HepG2 (cell line): ENCODE results near the gene NRAP. TPM values are rescaled to one million over a fixed set of nuclear protein-coding genes. Genes with fewer than 3 reads are reported as not detected.

Experiments used
- FOXO1 ChIP-seq: sonication (generic); formaldehyde crosslinking; IDR thresholded peaks from 2 replicates; pipeline ENCODE4 v1.4.0; 2020; ENCODE audit warnings: missing genetic modification reagents
- FOXP1 ChIP-seq, 2 experiments: fragments of 450-650 bp in 1 of 2; IDR thresholded peaks; 2 replicates each; pipeline ENCODE4 v1.6.1; 2017 to 2018; ENCODE audit warnings: antibody characterized with exemption in 1 of 2
- GFI1 ChIP-seq: sonication (generic); formaldehyde crosslinking; IDR thresholded peaks from 2 replicates; pipeline ENCODE4 v1.5.0; 2020; ENCODE audit warnings: missing genetic modification reagents, mild to moderate bottlenecking, borderline replicate concordance
- HHEX ChIP-seq: IDR thresholded peaks from 2 replicates; pipeline ENCODE4 v1.6.1; 2016; ENCODE audit warnings: control low read depth
- NCOA2 ChIP-seq: sonication (generic); formaldehyde crosslinking; IDR thresholded peaks from 2 replicates; pipeline ENCODE4 v1.8.0; 2022; ENCODE audit warnings: inconsistent platforms
- NR2F2 ChIP-seq: IDR thresholded peaks from 2 replicates; pipeline ENCODE4 v1.6.1; 2012; ENCODE audit warnings: low read depth, inconsistent platforms, borderline replicate concordance
- RFX5 ChIP-seq: IDR thresholded peaks from 2 replicates; pipeline ENCODE4 v1.6.1; 2011; ENCODE audit warnings: low read depth, low read length, improper control_type of control experiment
- RXRB ChIP-seq: IDR thresholded peaks from 2 replicates; pipeline ENCODE4 v1.6.1; 2016; ENCODE audit warnings: borderline replicate concordance, missing genetic modification reagents, missing compliant biosample characterization
- SOX5 ChIP-seq: IDR thresholded peaks from 2 replicates; pipeline ENCODE4 v1.6.1; 2016; ENCODE audit warnings: borderline replicate concordance
- YY1 ChIP-seq: IDR thresholded peaks from 2 replicates; pipeline ENCODE4 v1.6.1; 2011; ENCODE audit warnings: low read length, low read depth, moderate library complexity, mild to moderate bottlenecking; ENCODE audit not compliant: insufficient read depth, insufficient replicate concordance
- ZNF12 ChIP-seq: sonication (generic); formaldehyde crosslinking; IDR thresholded peaks from 2 replicates; pipeline ENCODE4 v1.5.0; 2020; ENCODE audit warnings: missing genetic modification reagents
- ZNF331 ChIP-seq: sonication (generic); formaldehyde crosslinking; IDR thresholded peaks from 2 replicates; pipeline ENCODE4 v1.4.0; 2020; ENCODE audit warnings: missing genetic modification reagents
- ZNF550 ChIP-seq: sonication (generic); formaldehyde crosslinking; IDR thresholded peaks from 2 replicates; pipeline ENCODE4 v1.4.0; 2020; ENCODE audit warnings: mild to moderate bottlenecking, missing genetic modification reagents, borderline replicate concordance
- ZNF598 ChIP-seq: sonication (generic); formaldehyde crosslinking; IDR thresholded peaks from 2 replicates; pipeline ENCODE4 v1.5.1; 2020; ENCODE audit warnings: mild to moderate bottlenecking, missing genetic modification reagents, borderline replicate concordance
- ZSCAN9 ChIP-seq: IDR thresholded peaks from 2 replicates; pipeline ENCODE4 v1.6.1; 2016; ENCODE audit warnings: borderline replicate concordance
- polyA plus RNA-seq, 8 experiments: library from polyadenylated mRNA; depleted of rRNA in 3 of 8; stranded (reverse) in 7 of 8; unstranded in 1 of 8; fragments of >200 nt; fragmentation: Illumina TruSeq in 4 of 8; extraction: Trizol in 4 of 8; gene quantifications; 2 replicates each; pipeline versions ENCODE4 v1.2.1 to v1.2.3, GENCODE V29; 2011 to 2016; ENCODE audit warnings: low read depth in 4 of 8, missing spikeins in 1 of 8, mixed read lengths in 1 of 8; ENCODE audit not compliant: insufficient read depth in 1 of 8
- total RNA-seq, 5 experiments: library from RNA; depleted of rRNA; stranded (reverse); fragments of >200 nt; fragmentation: Illumina TruSeq; extraction: Trizol; gene quantifications; 2 replicates each; pipeline ENCODE4 v1.2.3, GENCODE V29; 2016; ENCODE audit warnings: low read depth in 1 of 5
- TF ChIP-seq, protein P1 (sequence below): sonication (generic); formaldehyde crosslinking; IDR thresholded peaks from 2 replicates; pipeline ENCODE4 v1.4.0; 2020; ENCODE audit warnings: missing genetic modification reagents
- TF ChIP-seq, protein P2 (sequence below): sonication (generic); formaldehyde crosslinking; IDR thresholded peaks from 2 replicates; pipeline ENCODE4 v1.4.0; 2020; ENCODE audit warnings: missing genetic modification reagents
- TF ChIP-seq, protein P3 (sequence below): sonication (generic); formaldehyde crosslinking; IDR thresholded peaks from 2 replicates; pipeline ENCODE4 v1.8.1; 2023; ENCODE audit warnings: mild to moderate bottlenecking, moderate library complexity, missing genetic modification reagents
- TF ChIP-seq, protein P4 (sequence below): sonication (generic); formaldehyde crosslinking; IDR thresholded peaks from 2 replicates; pipeline ENCODE4 v1.8.1; 2022; ENCODE audit warnings: mild to moderate bottlenecking, missing genetic modification reagents
- TF ChIP-seq, protein P5 (sequence below): IDR thresholded peaks from 2 replicates; pipeline ENCODE4 v1.6.1; 2016

Gene NRAP
- total and polyA plus RNA-seq, 2 of the 13 experiments (the other 11 are each of a cell fraction or from before 2014, with no cell fraction given) = not detected

DNA sequence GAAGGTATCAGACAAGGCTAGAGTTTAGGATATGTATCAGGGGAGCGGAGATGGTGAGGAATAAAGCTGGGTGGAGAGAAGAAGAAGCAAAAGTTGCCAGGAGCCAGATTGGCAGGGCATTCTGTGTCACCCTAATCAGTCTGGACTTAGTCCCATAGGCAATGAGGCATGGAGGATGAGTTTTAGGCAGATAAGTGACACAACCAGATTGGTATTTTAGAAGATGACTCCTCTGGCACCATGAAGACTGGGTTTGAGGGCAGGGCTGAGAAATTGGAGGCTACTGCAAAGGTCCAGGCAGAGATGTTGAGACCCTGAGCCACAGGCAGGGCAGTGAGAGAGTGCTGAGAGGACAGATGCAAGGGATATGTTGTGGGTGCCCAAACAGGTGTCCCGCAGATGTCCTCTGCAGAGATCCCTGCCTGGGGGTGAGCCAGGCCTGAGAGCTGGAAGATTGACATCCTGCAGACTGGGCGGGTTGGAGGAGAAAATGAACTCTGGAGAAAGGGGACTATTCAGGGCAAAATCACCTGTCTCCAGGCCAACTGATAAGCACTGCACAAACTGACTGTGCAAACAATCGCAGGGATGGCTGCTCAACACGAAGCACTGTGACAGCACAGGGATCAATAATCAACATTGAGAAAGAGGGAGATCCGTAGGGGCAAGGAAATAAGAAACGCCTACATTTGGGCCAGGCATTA, 122.8 kb downstream of the NRAP start (continued):
- TF ChIP-seq ZNF12 (no peak), FOXP1 (IDR thresholded peaks at IDR 0.05) (no peak), FOXP1 (CRISPR knock-in tag; IDR thresholded peaks at IDR 0.05) (peak; percentile 44; the same call in 1 of the 2 replicates), ZNF331 (CRISPR knock-in tag) (peak; percentile 63), FOXO1 (CRISPR knock-in tag) (peak; percentile 66), GFI1 (peak; percentile 74), SOX5 (peak; percentile 46; the same call in 1 of the 2 replicates), ZNF598 (CRISPR knock-in tag) (no peak), NR2F2 (peak; percentile 59; the same call in 1 of the 2 replicates), HHEX (CRISPR knock-in tag) (0 out of 2 replicates have a peak, but pooled peaks have one; percentile 32), RXRB (peak; percentile 64; the same call in 1 of the 2 replicates), NCOA2 (CRISPR knock-in tag) (peak; percentile 58), YY1 (no peak), ZSCAN9 (CRISPR knock-in tag) (0 out of 2 replicates have a peak, but pooled peaks have one; percentile 53), ZNF550 (no peak), RFX5 (peak; percentile 77)
- TF ChIP-seq, protein P1, sequence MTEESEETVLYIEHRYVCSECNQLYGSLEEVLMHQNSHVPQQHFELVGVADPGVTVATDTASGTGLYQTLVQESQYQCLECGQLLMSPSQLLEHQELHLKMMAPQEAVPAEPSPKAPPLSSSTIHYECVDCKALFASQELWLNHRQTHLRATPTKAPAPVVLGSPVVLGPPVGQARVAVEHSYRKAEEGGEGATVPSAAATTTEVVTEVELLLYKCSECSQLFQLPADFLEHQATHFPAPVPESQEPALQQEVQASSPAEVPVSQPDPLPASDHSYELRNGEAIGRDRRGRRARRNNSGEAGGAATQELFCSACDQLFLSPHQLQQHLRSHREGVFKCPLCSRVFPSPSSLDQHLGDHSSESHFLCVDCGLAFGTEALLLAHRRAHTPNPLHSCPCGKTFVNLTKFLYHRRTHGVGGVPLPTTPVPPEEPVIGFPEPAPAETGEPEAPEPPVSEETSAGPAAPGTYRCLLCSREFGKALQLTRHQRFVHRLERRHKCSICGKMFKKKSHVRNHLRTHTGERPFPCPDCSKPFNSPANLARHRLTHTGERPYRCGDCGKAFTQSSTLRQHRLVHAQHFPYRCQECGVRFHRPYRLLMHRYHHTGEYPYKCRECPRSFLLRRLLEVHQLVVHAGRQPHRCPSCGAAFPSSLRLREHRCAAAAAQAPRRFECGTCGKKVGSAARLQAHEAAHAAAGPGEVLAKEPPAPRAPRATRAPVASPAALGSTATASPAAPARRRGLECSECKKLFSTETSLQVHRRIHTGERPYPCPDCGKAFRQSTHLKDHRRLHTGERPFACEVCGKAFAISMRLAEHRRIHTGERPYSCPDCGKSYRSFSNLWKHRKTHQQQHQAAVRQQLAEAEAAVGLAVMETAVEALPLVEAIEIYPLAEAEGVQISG (CRISPR knock-in tag) = peak; percentile 34; the same call in 1 of the 2 replicates
- TF ChIP-seq, protein P2, sequence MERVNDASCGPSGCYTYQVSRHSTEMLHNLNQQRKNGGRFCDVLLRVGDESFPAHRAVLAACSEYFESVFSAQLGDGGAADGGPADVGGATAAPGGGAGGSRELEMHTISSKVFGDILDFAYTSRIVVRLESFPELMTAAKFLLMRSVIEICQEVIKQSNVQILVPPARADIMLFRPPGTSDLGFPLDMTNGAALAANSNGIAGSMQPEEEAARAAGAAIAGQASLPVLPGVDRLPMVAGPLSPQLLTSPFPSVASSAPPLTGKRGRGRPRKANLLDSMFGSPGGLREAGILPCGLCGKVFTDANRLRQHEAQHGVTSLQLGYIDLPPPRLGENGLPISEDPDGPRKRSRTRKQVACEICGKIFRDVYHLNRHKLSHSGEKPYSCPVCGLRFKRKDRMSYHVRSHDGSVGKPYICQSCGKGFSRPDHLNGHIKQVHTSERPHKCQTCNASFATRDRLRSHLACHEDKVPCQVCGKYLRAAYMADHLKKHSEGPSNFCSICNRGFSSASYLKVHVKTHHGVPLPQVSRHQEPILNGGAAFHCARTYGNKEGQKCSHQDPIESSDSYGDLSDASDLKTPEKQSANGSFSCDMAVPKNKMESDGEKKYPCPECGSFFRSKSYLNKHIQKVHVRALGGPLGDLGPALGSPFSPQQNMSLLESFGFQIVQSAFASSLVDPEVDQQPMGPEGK (CRISPR knock-in tag) = peak; percentile 46; the same call in 1 of the 2 replicates
- TF ChIP-seq, protein P3, sequence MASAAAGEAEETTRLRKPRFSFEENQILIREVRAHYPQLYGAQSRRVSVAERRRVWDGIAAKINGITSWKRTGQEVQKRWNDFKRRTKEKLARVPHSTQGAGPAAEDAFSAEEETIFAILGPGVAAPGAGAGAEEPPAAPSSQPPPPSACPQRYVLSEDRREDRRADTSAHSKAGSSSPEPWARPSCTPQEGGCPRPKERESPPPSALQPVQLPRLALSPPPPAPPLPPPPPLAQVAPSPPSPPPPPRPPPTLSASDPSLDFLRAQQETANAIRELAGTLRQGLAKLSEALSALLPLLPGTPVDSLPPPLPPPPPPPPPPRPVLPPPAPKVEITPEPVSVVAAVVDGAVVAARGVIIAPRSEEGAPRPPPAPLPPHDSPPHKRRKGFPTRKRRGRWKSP = 0 out of 2 replicates have a peak, but pooled peaks have one; percentile 36
- TF ChIP-seq, protein P4, sequence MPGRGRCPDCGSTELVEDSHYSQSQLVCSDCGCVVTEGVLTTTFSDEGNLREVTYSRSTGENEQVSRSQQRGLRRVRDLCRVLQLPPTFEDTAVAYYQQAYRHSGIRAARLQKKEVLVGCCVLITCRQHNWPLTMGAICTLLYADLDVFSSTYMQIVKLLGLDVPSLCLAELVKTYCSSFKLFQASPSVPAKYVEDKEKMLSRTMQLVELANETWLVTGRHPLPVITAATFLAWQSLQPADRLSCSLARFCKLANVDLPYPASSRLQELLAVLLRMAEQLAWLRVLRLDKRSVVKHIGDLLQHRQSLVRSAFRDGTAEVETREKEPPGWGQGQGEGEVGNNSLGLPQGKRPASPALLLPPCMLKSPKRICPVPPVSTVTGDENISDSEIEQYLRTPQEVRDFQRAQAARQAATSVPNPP = peak; percentile 48; the same call in 1 of the 2 replicates
- TF ChIP-seq, protein P5, sequence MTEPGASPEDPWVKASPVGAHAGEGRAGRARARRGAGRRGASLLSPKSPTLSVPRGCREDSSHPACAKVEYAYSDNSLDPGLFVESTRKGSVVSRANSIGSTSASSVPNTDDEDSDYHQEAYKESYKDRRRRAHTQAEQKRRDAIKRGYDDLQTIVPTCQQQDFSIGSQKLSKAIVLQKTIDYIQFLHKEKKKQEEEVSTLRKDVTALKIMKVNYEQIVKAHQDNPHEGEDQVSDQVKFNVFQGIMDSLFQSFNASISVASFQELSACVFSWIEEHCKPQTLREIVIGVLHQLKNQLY (CRISPR knock-in tag) = peak; percentile 48; the same call in 1 of the 2 replicates
